GM23338 (cell line): ENCODE measurements around the gene RASA3.

Experiments
- CREB1 ChIP-seq: fragments of 250-450 bp; sonication (Bioruptor Pico); IDR thresholded peaks from 2 replicates; pipeline ENCODE4 v1.5.0; 2020; ENCODE audit warnings: low read depth, mild to moderate bottlenecking, moderate library complexity
- EZH2 ChIP-seq: fragments of 200-600 bp; sonication (generic); IDR thresholded peaks from one replicate; pipeline ENCODE4 v1.8.0; 2017; ENCODE audit warnings: antibody characterized with exemption, mild to moderate bottlenecking, low read depth; ENCODE audit not compliant: unreplicated experiment
- EZH2phosphoT487 ChIP-seq: fragments of 200-600 bp; sonication (generic); IDR thresholded peaks from one replicate; pipeline ENCODE4 v1.8.1; 2018; ENCODE audit warnings: antibody characterized with exemption; ENCODE audit not compliant: unreplicated experiment
- JUNB ChIP-seq: IDR thresholded peaks from one replicate; pipeline ENCODE4 v1.6.1; 2016; ENCODE audit warnings: antibody characterized with exemption; ENCODE audit not compliant: unreplicated experiment
- POLR2AphosphoS5 ChIP-seq: IDR thresholded peaks from 2 replicates; pipeline ENCODE4 v1.6.1; 2016; ENCODE audit warnings: antibody characterized with exemption, low read depth
- ZNF114 ChIP-seq: fragments of 250-450 bp; sonication (Bioruptor Pico); IDR thresholded peaks from 2 replicates; pipeline ENCODE4 v1.5.0; 2020; ENCODE audit warnings: mild to moderate bottlenecking, moderate library complexity
- TF ChIP-seq, protein P1 (sequence below), 2 experiments: fragments of 200-600 bp in 1 of 2; sonication (generic) in 1 of 2; conservative IDR thresholded peaks; 2 replicates each; pipeline versions ENCODE4 v1.5.1 to v1.6.1; 2016 to 2017; ENCODE audit warnings: antibody characterized with exemption in 2 of 2, low read depth in 2 of 2, mild to moderate bottlenecking in 2 of 2, moderate library complexity in 1 of 2
- TF ChIP-seq, protein P2 (sequence below): IDR thresholded peaks from one replicate; pipeline ENCODE4 v1.6.1; 2018; ENCODE audit warnings: antibody characterized with exemption; ENCODE audit not compliant: unreplicated experiment

DNA sequence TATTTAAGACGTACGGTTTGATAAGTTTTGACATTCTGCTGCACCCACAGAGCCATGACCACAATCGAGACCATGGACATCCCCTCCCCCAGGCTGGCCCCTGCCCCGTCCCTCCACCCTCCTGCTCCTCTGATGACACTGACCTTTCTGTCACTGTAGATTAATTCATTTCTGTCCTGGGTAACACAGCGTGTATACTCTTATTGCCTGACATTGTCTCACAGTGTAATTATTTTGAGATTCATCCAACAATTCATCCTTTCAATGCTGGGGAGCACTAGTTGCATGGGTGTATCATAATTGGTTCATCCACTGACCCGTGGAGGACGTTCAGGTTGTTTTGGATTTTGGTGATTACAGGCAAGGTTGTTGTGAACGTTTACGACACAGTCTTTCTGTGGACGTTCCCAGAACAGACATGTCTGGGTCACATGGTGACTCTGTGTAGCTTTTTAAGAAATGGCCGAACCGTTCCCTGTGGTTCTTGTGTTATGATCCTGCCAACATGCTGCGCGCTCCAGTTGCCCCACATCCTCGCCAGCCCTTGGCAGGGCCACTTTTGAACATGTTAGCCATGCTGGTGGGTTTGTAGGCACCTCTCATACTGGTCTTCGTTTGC lies 200.5 kb downstream of the RASA3 start:
- TF ChIP-seq EZH2phosphoT487 (no peak), JUNB (no peak), POLR2AphosphoS5 (no peak), ZNF114 (CRISPR knock-in tag) (no peak), EZH2 (no peak), CREB1 (CRISPR knock-in tag) (no peak)
- TF ChIP-seq, protein P1, sequence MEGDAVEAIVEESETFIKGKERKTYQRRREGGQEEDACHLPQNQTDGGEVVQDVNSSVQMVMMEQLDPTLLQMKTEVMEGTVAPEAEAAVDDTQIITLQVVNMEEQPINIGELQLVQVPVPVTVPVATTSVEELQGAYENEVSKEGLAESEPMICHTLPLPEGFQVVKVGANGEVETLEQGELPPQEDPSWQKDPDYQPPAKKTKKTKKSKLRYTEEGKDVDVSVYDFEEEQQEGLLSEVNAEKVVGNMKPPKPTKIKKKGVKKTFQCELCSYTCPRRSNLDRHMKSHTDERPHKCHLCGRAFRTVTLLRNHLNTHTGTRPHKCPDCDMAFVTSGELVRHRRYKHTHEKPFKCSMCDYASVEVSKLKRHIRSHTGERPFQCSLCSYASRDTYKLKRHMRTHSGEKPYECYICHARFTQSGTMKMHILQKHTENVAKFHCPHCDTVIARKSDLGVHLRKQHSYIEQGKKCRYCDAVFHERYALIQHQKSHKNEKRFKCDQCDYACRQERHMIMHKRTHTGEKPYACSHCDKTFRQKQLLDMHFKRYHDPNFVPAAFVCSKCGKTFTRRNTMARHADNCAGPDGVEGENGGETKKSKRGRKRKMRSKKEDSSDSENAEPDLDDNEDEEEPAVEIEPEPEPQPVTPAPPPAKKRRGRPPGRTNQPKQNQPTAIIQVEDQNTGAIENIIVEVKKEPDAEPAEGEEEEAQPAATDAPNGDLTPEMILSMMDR (conservative IDR thresholded peaks at IDR 0.05; ENCODE audit: low read depth in 2 of 2), result no peak
- TF ChIP-seq, protein P2, sequence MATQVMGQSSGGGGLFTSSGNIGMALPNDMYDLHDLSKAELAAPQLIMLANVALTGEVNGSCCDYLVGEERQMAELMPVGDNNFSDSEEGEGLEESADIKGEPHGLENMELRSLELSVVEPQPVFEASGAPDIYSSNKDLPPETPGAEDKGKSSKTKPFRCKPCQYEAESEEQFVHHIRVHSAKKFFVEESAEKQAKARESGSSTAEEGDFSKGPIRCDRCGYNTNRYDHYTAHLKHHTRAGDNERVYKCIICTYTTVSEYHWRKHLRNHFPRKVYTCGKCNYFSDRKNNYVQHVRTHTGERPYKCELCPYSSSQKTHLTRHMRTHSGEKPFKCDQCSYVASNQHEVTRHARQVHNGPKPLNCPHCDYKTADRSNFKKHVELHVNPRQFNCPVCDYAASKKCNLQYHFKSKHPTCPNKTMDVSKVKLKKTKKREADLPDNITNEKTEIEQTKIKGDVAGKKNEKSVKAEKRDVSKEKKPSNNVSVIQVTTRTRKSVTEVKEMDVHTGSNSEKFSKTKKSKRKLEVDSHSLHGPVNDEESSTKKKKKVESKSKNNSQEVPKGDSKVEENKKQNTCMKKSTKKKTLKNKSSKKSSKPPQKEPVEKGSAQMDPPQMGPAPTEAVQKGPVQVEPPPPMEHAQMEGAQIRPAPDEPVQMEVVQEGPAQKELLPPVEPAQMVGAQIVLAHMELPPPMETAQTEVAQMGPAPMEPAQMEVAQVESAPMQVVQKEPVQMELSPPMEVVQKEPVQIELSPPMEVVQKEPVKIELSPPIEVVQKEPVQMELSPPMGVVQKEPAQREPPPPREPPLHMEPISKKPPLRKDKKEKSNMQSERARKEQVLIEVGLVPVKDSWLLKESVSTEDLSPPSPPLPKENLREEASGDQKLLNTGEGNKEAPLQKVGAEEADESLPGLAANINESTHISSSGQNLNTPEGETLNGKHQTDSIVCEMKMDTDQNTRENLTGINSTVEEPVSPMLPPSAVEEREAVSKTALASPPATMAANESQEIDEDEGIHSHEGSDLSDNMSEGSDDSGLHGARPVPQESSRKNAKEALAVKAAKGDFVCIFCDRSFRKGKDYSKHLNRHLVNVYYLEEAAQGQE, result no peak
